HG03575 (cell line): ENCODE measurements around the gene SYNE1.
"Not testable (repeated sequence)": the region's sequence is repeated elsewhere in the genome, so short reads cannot be mapped to it uniquely, and the experiment has no call there.

Experiments
- ATAC-seq: cut with Tn5 transposase; IDR thresholded peaks from one replicate; pipeline ENCODE4 v1.9.1; 2021; ENCODE audit not compliant: unreplicated experiment, insufficient number of reproducible peaks, low FRiP score; ENCODE audit errors: extremely low read depth

Gene SYNE1

GRCh38 chr6:152085451-152085921, 551.7 kb downstream of the SYNE1 start:
- ATAC-seq = no peak

- no peak for ATAC-seq
These were observed 558.4 kb downstream of the SYNE1 start for GRCh38 chr6:152078804-152079203.

DNA sequence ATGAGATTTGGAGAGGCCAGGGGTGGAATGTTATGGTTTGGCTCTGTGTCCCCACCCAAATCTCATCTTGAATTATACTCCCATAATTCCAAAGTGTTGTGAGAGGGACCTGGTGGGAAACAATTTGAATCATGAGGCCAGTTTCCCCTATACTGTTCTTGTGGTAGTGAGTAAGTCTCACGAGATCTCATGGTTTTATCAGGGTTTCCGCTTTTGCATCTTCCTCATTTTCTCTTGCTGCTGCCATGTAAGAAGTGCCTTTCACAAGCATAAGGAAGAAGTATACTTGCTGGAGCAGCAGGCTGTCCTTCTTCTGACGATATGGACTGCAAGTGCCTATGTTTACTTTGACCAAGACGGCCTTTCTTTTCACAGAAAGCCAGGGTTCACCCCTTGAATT, 559.2 kb downstream of the SYNE1 start:
- no peak for ATAC-seq

DNA sequence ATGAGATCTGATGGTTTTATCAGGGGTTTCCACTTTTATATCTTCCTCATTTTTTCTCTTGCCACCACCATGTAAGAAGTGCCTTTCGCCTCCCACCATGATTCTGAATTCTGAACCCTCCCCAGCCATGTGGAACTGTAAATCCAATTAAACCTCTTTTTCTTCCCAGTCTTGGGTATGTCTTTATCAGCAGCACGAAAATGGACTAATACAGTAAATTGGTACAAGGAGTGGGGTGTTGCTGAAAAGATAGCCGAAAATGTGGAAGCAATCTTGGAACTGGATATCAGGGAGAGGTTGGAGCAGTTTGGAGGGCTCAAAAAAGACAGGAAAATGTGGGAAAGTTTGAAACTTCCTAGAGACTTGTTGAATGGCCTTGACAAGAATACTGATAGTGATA, 560.9 kb downstream of the SYNE1 start:
- ATAC-seq = not testable (repeated sequence)

- ATAC-seq = no peak
These were observed 565.3 kb downstream of the SYNE1 start for GRCh38 chr6:152071843-152072242.
